ENCODE measurements around the gene AIMP2.
"Not testable (repeated sequence)": the region's sequence is repeated elsewhere in the genome, so short reads cannot be mapped to it uniquely, and the experiment has no call there.

The AIMP2 gene

GRCh38 chr7:6026820-6027311 lies 17.8 kb downstream of the AIMP2 start:
- no peak for DNase-seq

- DNase-seq = no peak
Observed at GRCh38 chr7:6027806-6028365, 18.8 kb downstream of the AIMP2 start.

- no peak for DNase-seq
Observed at GRCh38 chr7:6028563-6028962, 19.5 kb downstream of the AIMP2 start.

- DNase-seq = no peak
Observed at GRCh38 chr7:6030988-6031387, 21.9 kb downstream of the AIMP2 start, which contains the start of gene ANKRD61. TSS of gene ANKRD61 (plus strand) at chr7:6031376. CDS start at chr7:6031376, 0 bp downstream.

- no peak for DNase-seq
Observed at GRCh38 chr7:6031567-6031966, 22.5 kb downstream of the AIMP2 start.

- no peak for DNase-seq
Observed at GRCh38 chr7:6032167-6032566, 23.1 kb downstream of the AIMP2 start.

DNA sequence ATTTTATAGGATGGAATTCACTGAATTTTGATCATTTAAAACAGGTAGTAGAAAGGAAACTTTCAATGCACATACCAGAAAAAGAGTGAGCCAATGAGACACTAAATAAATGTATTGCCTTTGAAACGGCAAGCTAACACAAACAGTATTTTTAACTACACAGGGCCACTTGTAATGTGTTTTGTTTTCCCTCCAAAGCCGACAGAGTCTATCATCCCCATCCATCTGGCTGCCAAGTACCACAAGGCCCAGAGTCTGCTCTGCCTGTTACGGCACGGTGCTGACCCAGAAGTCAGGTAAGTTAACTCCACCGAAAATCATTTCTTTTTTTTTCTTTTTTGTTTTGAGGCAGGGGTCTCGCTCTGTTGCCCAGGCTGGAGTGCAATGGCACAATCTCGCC lies 23.6 kb downstream of the AIMP2 start:
- no peak for DNase-seq

- DNase-seq = no peak
Observed at GRCh38 chr7:6035165-6035564, 26.1 kb downstream of the AIMP2 start.

- no peak for DNase-seq
Observed at GRCh38 chr7:6035686-6036085, 26.6 kb downstream of the AIMP2 start.

DNA sequence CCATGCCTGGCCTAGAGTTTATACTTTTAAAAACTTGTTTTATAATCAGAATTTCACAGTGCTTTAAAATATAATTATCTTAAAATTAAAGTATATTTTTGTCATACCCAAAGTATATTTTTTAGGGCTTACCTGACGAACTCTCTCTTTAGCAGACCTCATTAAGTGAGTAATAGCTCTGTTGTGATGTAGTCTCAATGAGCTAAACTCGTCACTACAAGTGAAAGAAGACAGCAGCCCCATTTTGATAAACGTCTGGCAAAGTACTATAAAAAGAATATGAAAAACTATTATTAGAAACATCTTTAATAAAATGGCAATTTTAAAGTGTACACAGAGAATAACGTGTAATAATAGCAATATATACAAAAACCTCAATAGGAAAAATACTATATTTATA lies 40.7 kb downstream of the AIMP2 start:
- DNase-seq = no peak

DNA sequence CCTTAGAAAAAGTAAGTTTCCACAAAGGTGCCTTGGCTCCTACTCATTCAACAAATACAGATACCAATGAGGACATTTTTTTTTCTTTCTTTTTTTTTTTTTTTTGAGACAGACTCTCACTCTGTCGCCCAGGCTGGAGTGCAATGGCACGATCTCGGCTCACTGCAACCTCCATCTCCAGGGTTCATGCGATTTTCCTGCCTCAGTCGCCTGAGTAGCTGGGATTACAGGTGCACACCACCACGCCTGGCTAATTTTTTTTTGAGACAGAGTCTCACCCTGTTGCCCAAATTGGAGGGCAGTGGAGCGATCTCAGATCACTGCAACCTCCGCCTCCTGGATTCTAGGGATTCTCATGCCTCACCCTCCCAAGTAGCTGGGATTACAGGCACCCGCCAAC lies 42.1 kb downstream of the AIMP2 start:
- not testable (repeated sequence) for DNase-seq

- DNase-seq = no peak
Observed at GRCh38 chr7:6056616-6057015, 47.5 kb downstream of the AIMP2 start.

- no peak for DNase-seq
Observed at GRCh38 chr7:6057316-6058129, 48.5 kb downstream of the AIMP2 start.

DNA sequence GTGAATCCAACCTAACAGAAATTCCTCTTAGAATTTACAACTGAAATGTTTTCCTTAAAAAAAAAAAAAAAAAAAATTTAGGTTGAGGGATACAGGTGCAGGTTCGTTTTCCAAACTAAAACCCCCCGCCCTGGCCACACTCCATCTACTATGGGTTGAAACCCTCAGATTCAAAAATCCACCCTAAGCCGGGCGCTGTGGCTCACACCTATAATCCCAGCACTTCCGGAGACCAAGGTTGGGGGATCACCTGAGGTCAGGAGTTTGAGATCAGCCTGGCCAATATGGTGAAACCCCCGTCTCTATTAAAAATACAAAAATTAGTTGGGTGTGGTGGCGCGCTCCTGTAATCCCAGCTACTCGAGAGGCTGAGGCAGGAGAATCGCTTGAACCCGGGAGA lies 50.9 kb downstream of the AIMP2 start:
- not testable (repeated sequence) for DNase-seq

- no peak for DNase-seq
Observed at GRCh38 chr7:6071406-6071805, 62.3 kb downstream of the AIMP2 start.

All from NCI-H526 treated with DMSO at 0.1 percent for 48 hours (cell line).